WTC11 (cell line): ENCODE results near the gene HMCES.

Source experiments
- ATF2 ChIP-seq: sonication (generic); formaldehyde crosslinking; IDR thresholded peaks from 2 replicates; pipeline ENCODE4 v1.8.1; 2022; ENCODE audit warnings: low read depth, missing genetic modification reagents, borderline replicate concordance
- ESRRA ChIP-seq: sonication (generic); formaldehyde crosslinking; IDR thresholded peaks from 2 replicates; pipeline ENCODE4 v1.8.1; 2022; ENCODE audit warnings: mild to moderate bottlenecking, missing genetic modification reagents, borderline replicate concordance
- KAT7 ChIP-seq: sonication (generic); formaldehyde crosslinking; IDR thresholded peaks from 2 replicates; pipeline ENCODE4 v1.8.1; 2023; ENCODE audit warnings: missing genetic modification reagents, mild to moderate bottlenecking, borderline replicate concordance
- ZNF512 ChIP-seq: sonication (generic); formaldehyde crosslinking; IDR thresholded peaks from 2 replicates; pipeline ENCODE4 v1.8.1; 2022; ENCODE audit warnings: missing genetic modification reagents, borderline replicate concordance
- TF ChIP-seq, protein P1 (sequence below): fragments of 200-600 bp; IDR thresholded peaks from 2 replicates; pipeline ENCODE4 v1.8.0; 2022; ENCODE audit warnings: antibody characterized with exemption
- TF ChIP-seq, protein P2 (sequence below): fragments of 250-450 bp; sonication (Bioruptor Pico); conservative IDR thresholded peaks from 2 replicates; pipeline ENCODE4 v1.9.0; 2021; ENCODE audit warnings: mild to moderate bottlenecking

GRCh38 chr3:129317014-129317771 lies 38.5 kb downstream of the HMCES start:
- TF ChIP-seq, protein P1, sequence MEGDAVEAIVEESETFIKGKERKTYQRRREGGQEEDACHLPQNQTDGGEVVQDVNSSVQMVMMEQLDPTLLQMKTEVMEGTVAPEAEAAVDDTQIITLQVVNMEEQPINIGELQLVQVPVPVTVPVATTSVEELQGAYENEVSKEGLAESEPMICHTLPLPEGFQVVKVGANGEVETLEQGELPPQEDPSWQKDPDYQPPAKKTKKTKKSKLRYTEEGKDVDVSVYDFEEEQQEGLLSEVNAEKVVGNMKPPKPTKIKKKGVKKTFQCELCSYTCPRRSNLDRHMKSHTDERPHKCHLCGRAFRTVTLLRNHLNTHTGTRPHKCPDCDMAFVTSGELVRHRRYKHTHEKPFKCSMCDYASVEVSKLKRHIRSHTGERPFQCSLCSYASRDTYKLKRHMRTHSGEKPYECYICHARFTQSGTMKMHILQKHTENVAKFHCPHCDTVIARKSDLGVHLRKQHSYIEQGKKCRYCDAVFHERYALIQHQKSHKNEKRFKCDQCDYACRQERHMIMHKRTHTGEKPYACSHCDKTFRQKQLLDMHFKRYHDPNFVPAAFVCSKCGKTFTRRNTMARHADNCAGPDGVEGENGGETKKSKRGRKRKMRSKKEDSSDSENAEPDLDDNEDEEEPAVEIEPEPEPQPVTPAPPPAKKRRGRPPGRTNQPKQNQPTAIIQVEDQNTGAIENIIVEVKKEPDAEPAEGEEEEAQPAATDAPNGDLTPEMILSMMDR = no peak
- TF ChIP-seq ZNF512 (no peak), ATF2 (CRISPR knock-in tag) (no peak), KAT7 (CRISPR knock-in tag) (no peak), ESRRA (CRISPR knock-in tag) (no peak)
- TF ChIP-seq, protein P2, sequence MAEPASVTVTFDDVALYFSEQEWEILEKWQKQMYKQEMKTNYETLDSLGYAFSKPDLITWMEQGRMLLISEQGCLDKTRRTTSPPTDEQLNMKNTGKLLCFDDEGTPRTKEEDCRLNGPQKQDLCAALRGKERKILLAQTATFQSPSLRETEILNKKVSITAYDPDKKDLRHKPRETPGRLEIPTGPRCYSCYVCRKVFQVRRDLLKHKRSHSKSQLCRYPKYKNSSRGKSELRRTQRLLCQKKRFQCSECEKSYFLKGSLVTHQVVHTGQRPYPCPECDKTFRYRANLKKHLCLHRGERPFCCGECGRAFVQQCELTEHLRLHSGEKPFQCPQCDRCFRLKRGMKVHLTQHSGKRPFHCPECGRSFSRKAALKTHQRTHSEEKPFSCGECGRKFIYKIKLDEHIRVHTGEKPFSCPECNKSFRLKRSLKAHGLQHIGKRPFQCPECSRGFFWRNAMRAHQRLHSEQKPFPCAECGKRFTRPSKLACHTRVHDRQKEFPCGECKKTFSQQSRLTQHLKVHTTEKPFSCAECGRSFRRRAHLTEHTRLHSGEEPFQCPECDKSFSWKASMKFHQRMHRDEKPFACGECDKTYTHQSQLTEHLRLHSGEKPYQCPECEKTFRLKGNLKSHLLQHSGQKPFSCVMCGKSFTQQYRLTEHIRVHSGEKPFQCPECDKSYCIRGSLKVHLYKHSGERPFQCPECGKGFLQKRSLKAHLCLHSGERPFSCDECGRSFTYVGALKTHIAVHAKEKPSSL (CRISPR knock-in tag) = no peak
